ENCODE data around the gene VARS2.
"Not testable (repeated sequence)": the region's sequence is repeated elsewhere in the genome, so short reads cannot be mapped to it uniquely, and the experiment has no call there.

Gene VARS2

GRCh38 chr6:30914076-30914853, at the start of gene VARS2:
TSS of gene VARS2 (plus strand) at chr6:30914238. CDS start at chr6:30914837, 599 bp downstream.
- DNase-seq (ENCODE audit: low read depth, low spot score): no peak

GRCh38 chr6:30864325-30864724, 49.7 kb upstream of the VARS2 start:
- DNase-seq (ENCODE audit: low read depth, low spot score): no peak

GRCh38 chr6:30869241-30869749, 44.7 kb upstream of the VARS2 start:
- not testable (repeated sequence) for DNase-seq (ENCODE audit: low read depth, low spot score)

DNA sequence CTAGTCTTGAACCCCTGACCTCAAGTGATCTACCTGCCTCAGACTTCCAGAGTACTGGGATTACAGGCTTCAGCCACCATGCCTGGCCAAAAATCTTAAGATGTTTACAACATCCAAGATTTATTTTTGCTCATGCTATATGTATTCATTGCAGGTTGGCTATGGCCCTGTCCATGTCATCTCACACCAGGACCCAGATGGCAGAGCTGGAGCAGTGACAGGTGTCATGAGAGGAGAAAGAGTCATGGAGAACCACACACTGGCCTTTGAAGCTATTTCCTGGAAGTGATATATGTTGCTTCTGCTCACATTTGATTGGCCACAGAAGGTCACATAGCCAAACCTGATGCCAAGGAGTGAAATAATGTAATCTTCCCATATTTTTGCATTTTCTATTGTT, 43.5 kb upstream of the VARS2 start:
- no peak for DNase-seq (ENCODE audit: low read depth, low spot score)

DNA sequence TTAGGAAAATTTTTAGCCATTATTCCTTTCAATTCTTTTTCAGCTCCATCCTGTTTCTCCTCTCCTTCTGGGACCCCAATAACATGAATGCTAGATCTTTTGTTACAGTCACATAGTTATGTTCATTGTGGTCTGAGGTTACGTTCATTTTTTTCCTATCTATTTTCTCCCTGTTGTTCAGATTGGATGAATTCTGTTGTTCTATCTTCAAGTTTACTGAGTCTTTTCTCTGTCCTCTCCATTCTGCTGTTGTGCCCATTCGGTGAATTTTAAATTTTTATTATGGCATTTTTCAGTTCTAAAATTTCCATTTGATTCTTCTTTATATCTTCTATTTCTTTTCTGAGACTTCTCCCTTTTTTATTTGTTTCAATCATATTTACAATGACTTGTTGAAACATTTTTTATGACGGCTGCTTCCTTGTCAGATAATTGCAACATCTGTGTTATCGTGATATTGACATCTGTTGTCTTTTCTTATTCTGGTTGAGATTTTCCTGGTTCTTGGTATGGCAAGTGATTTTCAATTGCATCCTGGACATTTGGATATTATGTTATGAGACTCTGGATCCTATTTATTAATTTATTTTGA, 42.4 kb upstream of the VARS2 start:
- no peak for DNase-seq (ENCODE audit: low read depth, low spot score)

- DNase-seq (ENCODE audit: low read depth, low spot score): no peak
Measured at GRCh38 chr6:30873137-30873640, 40.8 kb upstream of the VARS2 start.

DNA sequence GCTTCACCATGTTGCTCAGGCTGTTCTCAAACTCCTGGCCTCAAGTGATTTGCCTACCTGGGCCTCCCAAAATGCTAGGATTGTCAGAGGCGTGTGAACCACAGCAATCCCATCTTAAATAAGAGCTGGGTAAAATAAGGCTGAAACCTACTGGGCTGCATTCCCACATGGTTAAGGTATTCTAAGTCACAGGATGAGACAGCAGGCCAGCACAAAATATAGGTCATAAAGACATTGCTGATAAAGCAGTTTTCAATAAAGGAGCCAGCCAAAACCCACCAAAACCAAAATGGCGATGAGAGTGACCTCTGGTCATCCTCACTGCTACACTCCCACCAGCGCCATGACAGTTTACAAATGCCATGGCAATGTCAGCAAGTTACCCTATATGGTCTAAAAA, 40.2 kb upstream of the VARS2 start:
- DNase-seq (ENCODE audit: low read depth, low spot score): not testable (repeated sequence)

GRCh38 chr6:30875244-30876038, 38.6 kb upstream of the VARS2 start:
- no peak for DNase-seq (ENCODE audit: low read depth, low spot score)

DNA sequence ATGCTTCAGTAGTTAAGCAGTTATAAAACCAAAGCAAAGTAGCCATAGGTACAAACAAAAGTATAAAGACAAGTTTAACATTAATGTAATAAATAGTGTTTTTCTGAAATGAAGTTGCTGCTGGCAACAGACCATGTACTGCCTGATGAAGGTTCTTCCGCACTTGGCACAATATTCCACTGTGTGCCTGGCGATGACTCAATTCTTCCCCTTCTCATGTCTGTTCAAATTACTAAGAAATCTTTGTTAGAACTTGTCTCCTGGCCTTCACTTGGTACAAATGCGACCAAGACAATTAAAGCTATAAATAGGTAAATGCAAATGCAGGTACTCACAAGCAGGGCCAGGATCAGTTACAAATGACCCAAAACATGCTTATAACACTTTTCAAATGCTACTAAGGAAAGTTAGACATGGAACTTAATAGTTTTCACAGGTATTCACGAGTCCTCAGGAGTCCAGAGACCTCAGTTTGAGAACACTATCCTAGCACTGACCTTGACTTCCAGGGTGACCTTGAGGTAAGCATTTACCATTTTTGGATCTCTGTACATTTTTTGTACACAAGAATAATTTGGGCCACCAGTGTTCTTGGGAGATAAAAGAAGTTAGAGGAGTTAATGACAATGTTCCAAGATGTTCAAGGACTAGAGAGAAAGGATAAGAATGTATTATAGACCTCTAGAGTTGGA, 37.9 kb upstream of the VARS2 start:
- no peak for DNase-seq (ENCODE audit: low read depth, low spot score)

DNA sequence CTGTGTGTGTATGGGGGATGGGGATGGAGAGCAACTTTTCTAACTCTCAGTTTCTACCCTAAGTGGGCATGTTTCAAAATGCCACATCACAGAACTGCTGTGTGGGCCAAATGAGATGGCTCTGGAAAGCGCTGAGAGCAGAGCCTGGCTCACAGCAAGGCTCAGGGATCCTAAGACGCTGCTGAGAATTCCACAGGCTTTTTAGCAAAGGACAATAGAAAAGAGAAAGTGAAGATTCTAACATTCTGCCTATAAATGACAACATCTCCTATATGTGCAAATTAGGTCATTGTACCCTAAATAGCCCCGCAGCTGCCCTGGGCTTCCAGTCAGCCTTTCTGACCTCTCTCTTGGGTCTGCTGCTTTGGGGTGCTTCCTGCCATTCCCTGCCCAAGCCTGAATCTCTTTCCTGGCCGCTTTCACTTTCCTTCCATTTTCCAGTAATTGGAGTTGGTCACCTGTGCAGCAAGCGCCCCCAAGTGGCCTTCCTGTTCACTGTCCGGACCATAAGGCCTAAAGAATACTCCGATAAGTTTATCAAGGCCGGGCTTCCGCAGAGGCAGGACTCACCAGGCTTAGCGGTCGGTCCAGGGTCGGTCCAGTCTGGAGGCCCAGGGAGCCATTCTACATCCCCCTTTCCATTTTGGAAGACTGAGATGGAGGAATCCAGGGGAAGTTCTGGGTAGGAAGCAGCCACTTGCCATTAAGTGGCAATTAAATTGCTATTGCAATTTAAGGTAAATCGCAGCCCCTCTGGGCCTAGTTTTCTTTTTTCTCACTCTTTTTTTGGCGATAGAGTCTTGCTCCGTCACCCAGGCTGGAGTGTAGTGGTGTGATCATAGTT, 36.4 kb upstream of the VARS2 start:
- DNase-seq (ENCODE audit: low read depth, low spot score): no peak

DNA sequence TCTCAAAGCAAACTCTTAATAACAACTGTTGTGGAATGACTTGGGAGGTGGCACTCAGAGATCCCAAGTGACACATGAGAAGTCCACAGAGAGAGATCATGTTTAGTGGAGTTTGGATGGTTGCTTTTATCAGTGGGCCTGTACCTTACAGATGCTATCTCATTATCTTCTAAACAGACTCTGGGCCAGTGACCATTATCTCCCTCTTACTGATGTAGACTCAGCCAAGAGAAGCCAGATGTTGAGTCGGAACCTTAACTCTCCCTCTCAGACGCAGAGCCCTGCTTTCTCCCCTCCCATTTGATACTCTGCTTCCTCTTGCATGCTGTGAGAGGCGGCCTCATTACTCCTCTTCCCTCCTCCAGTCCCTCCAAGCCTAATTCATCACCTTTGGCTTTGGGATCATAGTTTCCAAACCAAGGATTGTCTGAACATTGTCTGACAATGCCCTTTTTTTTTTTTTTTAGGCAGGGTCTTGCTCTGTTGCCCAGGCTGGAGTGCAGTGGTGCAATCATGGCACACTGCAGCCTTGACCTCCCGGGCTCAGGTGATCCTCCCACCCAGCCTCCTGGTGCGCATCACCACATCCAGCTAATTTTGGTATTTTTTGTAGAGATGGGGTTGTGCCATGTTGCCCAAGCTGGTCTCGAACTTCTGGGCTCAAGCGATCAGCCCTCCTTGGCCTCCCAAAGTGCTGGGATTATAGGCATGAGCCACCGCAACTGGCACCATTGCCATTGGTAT, 34.2 kb upstream of the VARS2 start:
- DNase-seq (ENCODE audit: low read depth, low spot score): no peak

GRCh38 chr6:30880698-30881252, 33.3 kb upstream of the VARS2 start:
- DNase-seq (ENCODE audit: low read depth, low spot score): no peak

DNA sequence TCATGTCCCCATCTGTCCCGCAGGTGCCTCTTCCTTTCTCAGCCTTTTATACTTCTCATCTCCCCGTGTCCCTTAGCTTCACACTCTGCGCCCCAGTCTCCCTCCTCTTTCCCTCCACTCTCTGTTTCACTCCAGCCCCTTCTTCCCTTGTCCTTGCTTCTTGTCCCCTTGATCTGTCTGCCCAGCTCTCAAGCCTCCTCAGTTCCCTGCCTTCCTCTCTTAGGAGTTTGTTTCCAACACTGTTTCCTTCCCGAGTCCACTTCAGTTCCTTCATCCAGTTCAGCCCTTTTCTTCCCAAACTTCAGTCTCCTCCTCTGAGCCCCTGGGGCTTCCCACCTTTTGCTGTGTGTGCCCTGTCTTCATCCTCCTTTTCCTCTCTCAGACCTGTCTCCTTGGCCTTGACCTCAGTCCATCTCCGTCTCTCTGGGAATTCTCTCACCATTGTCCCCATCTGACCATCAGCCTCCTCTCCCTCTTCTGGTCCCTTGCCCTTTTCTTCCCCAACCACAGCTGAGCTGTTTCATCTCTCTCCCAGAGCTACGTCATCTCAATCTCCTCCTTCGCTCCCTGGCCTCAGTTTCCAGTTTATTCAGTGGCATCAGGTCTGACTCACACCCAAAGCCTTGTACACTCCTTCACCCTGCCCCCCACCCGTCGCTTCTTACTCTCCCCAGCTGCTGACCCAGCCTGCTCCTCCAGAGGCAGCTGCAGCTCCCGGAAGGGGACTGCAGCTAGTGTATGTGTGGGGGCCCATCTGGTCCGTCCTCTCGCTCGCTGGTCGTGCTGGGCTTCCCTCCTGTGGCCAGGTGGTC, 32.4 kb upstream of the VARS2 start:
- DNase-seq (ENCODE audit: low read depth, low spot score): no peak

DNA sequence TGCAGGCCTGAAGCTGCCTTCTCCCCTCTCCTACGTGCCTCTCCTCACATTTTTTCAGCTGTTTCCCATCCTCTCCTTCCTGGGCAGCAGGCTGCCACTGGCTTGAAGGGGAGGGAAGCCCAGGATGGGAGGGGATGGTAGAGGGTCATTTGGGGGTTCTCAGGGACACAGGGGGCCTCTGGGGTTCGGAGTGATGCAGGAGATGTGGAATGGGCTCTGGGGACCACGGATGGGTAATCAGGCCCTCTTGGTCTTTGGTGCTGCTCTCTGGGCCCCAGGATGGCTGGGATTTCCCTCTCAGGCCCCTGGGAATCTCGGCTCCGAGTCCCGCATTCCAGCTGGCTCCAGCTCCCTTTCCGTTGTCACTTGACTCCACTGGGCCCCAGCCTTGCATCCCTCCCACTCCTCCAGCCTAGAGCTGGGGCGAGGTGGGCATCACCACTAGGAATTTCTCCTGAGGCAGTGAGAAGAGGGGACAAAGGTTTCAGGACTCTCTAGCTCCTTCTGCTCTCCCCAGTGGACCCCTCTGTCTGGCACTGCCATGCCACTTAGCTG, 31.8 kb upstream of the VARS2 start:
- DNase-seq (ENCODE audit: low read depth, low spot score): no peak

DNA sequence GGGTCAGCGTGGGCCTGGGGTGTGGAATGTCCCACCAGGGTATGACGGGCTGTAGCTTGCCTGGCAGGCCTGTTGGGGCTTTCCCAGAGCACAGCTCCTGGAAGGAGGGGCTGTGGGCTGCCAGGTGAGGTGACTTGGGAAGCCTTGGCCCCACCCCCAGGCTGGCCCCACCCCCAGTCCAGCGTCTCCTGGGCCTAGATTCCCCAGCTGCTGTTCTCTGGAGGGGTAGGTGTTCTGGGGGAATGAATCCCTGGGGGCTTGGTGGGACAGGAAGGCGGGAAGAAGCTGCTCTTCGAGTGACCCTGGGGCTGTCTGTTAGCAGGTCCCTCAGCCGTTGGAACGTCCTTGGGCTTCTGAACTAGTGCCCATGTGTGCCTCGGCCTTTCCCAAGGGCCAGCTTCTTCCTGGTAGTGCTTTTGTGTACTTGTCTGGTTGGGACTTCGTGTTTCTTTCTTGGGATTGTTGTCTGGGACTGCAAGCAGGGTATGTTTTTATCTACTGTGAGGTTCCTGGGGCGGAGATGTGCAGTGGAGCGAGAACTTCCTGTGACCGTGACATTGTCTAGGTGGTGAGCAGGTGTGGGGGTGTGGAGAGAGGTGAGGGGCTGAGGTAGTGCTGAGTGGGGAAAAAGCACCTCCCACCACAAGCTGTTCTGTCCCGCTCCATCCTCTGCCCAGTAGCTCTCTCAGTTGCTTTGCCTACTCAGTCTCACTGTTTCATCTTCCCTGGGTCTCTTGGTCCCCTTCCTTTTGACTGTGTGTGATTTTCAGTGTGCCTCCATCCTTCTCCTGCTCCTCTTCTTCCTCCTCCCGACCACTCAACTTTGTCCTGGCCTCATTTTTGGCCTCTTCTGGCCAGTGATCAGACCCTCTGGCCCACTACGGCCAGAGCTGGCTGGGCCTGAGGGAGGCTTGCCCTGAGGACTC, 31.0 kb upstream of the VARS2 start:
- no peak for DNase-seq (ENCODE audit: low read depth, low spot score)

DNA sequence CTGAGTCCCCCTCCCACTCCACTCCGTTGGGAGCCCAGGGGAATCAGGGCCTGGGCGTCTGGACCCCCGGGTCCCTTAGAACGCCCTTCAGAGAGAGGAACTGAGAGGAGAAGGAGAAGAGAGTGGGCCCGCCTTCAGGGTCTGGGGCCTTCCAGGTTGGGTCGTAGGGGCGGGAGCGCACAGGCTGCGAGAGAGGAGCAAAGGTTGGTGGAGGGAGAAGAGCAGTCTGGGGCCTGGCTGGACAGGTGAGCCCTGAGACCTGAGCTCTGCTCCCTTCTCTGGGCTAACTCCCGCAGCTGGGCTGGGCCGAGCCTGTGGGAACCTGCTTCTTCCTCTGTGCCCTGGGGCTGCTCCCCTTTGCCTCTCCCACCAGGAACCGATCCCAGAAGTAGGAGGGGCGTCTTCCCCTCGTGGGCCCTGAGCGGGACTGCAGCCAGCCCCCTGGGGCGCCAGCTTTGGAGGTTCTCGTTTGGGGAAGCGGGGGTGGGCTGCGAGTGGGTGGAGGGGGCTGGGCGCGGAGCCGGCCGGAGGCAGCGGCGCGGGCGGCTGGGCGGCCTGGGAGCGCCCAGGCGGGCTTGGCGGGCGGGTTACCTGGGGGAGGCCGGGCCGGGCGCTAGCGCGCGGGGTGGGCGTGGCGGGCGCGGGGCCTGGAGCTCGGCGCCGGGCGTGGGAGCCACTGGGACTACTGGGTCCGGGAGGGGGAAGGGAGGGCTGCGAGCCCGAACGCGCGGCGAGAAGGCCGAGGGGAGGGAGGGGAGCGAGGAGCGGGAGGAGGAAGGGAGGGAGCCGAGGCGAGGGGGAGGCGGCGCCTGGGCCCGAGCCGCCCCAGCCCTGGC, 30.1 kb upstream of the VARS2 start, which contains the start of gene DDR1:
Gene DDR1 (plus strand): TSS at position 835 of the 836 bp plus-strand sequence. CDS start 4,211 bp downstream, outside the sequence.
- no peak for DNase-seq (ENCODE audit: low read depth, low spot score)
